ENCODE results near the gene RANBP10.
"Not testable (repeated sequence)": the region's sequence is repeated elsewhere in the genome, so short reads cannot be mapped to it uniquely, and the experiment has no call there.

RANBP10 gene

GRCh38 chr16:67697422-67698185 is 108.8 kb downstream of the RANBP10 start:
- TF ChIP-seq, protein P1, sequence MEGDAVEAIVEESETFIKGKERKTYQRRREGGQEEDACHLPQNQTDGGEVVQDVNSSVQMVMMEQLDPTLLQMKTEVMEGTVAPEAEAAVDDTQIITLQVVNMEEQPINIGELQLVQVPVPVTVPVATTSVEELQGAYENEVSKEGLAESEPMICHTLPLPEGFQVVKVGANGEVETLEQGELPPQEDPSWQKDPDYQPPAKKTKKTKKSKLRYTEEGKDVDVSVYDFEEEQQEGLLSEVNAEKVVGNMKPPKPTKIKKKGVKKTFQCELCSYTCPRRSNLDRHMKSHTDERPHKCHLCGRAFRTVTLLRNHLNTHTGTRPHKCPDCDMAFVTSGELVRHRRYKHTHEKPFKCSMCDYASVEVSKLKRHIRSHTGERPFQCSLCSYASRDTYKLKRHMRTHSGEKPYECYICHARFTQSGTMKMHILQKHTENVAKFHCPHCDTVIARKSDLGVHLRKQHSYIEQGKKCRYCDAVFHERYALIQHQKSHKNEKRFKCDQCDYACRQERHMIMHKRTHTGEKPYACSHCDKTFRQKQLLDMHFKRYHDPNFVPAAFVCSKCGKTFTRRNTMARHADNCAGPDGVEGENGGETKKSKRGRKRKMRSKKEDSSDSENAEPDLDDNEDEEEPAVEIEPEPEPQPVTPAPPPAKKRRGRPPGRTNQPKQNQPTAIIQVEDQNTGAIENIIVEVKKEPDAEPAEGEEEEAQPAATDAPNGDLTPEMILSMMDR (IDR thresholded peaks at IDR 0.05; ENCODE audit: low read depth, low read length) = no peak
- no peak overlapping the region for H3K4me3 ChIP-seq (replicated peaks in 1 of 2; ENCODE audit: low read depth in 2 of 2, low read length in 2 of 2)
- no peak for DNase-seq (ENCODE audit: low read depth in 2 of 2)

DNA sequence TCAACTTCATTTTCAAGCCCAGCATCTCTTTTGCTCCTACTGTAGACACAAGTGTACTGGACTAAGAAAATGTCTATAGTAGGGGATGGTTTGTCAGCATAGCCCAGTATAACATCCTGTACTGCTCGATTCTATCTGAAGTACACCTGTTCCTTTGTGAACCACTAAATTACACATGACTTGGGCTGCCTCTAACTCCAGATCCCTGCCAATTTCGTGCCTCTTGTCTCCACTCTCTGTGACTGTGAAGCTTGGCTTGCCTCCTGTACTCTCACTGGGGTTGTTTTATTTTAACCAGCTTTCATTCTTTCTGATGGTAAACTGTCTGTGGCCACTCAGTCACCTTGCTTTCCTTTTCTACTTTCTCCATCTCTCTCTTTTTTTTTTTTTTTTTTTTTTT is 111.7 kb downstream of the RANBP10 start:
- TF ChIP-seq, protein P1 (IDR thresholded peaks at IDR 0.05; ENCODE audit: low read depth, low read length) = no peak
- DNase-seq (ENCODE audit: low read depth in 2 of 2) = no peak
- H3K4me3 ChIP-seq (replicated peaks in 1 of 2; ENCODE audit: low read depth in 2 of 2, low read length in 2 of 2) = no peak overlapping the region

DNA sequence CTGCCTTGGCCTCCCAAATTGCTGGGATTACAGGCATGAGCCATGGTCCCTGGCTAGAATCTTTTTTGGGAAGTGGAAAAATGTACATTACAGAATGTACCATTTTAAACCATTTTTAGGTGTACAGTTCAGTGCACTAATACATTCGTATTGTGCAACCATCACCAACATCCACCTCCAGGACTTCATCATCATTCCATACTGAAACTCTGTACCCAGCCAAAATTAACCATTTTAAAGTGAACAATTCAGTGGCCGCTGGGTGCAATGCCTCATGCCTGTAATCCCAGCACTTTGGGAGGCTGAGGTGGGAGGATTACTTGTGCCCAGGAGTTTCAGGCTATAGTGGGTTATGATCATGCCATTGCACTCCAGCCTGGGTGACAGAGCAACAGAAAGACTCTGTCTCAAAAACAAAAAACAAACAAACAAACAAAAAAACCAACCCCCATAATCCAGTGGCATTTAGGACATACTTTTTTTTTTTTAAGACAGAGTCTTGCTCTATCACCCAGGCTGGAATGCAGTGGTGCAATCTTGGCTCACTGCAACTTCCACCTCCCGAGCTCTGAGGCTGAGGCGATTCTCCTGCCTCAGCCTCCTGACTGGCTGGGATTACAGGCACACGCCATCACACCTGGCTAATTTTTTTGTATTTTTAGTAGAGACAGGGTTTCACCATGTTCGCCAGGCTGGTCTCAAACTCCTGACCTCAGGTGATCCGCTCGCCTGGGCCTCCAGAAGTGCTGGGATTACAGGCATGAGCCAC is 112.7 kb downstream of the RANBP10 start:
- DNase-seq (ENCODE audit: low read depth in 2 of 2); H3K4me3 ChIP-seq (replicated peaks in 1 of 2; ENCODE audit: low read depth in 2 of 2, low read length in 2 of 2): not testable (repeated sequence)

DNA sequence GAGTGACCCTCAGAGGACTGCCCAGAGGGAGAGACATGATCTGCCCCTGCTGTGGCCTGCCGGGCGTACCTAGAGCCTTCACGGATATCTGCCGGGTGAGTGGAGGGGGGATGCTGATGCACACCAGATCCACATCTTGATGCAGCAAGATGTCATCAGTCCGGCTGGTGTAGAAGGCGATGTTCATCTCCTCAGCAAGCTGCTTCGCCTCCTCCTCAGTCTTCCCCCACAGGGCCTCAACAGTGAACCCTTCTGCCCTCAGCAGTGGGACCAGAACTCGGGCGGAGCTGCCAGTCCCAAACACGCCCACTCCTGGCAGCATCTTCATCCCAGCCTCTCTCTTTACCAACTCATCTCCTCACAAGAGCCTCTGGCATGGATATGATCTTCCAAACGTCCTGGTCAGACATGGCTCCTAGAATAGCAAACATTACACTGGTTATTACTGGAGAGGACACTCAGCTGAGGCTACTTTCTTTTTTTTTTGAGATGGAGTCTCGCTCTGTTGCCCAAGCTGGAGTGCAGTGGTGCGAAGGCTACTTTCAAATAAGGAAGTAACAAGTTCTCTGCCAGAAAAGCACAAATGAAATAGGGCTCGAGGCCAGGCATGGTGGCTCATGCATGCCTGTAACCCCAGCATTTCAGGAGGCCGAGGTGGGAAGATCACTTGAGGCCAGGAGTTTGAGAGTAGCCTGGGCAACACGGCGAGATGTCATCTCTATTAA is 120.8 kb downstream of the RANBP10 start:
- no peak for DNase-seq (ENCODE audit: low read depth in 2 of 2)
- TF ChIP-seq, protein P1 (IDR thresholded peaks at IDR 0.05; ENCODE audit: low read depth, low read length) = no peak
- no peak overlapping the region for H3K4me3 ChIP-seq (replicated peaks in 1 of 2; ENCODE audit: low read depth in 2 of 2, low read length in 2 of 2)

GRCh38 chr16:67683767-67684166 is 122.6 kb downstream of the RANBP10 start:
- TF ChIP-seq, protein P1 (IDR thresholded peaks at IDR 0.05; ENCODE audit: low read depth, low read length) = no peak
- H3K4me3 ChIP-seq (replicated peaks in 1 of 2; ENCODE audit: low read depth in 2 of 2, low read length in 2 of 2) = no peak overlapping the region
- DNase-seq (ENCODE audit: low read depth in 2 of 2) = no peak

DNA sequence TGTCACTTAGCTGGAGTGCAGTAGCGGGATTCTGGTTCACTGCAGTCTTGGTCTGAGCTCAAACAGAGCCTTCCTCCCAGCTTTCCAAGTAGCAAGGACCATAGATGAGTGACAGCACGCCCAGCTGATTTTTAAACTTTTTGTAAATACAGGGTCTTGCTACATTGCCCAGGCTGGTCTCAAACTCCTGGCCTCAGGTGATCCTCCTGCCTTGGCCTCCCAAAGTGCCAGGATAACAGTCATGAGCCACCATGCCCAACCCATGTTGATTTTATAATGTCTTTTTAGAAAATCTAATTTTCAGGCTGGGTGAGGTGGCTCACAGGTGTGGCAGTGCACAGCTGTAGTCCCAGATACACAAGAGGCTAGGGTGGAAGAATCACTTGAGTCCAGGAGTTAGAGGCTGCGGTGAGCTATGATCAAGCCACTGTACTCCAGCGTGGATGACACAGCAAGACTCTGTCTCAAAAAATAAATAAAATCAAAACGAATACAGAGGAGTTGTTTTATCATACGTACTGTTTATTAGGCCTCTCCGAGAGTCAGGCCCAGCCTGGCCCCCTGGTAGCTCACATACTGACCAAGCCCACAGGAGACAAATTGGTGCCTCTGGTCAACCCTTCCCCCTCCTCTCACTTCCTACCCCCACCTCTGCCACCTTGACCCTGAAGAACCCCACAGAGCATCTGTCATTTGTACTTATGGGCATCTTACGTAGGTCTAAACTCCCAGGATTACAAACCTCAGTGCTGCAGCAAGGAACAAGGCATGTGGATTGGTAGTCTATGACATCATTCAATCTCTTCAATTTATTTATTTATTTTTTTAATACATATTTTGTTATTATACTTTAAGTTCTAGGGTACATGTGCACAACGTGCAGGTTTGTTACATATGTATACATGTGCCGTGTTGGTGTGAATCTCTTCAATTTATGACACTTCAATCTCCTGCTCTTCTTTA is 126.1 kb downstream of the RANBP10 start:
- TF ChIP-seq, protein P1 (IDR thresholded peaks at IDR 0.05; ENCODE audit: low read depth, low read length) = no peak
- no peak for DNase-seq (ENCODE audit: low read depth in 2 of 2)
- no peak overlapping the region for H3K4me3 ChIP-seq (replicated peaks in 1 of 2; ENCODE audit: low read depth in 2 of 2, low read length in 2 of 2)
